Measurements from ENCODE around the gene CLEC16A.
"Not testable (repeated sequence)": the region's sequence is repeated elsewhere in the genome, so short reads cannot be mapped to it uniquely, and the experiment has no call there.

CLEC16A gene

GRCh38 chr16:10941935-10942351 is 2.4 kb upstream of the CLEC16A start:
- H3K27me3 ChIP-seq (ENCODE audit: low read depth, low read length); H3K27ac ChIP-seq (ENCODE audit: low read length); H3K9me3 ChIP-seq (ENCODE audit: control insufficient read depth in 1 of 2, low read length in 2 of 2); H3K36me3 ChIP-seq (ENCODE audit: control insufficient read depth in 1 of 2, insufficient read depth in 2 of 2, low read length in 2 of 2): not testable (repeated sequence)
- peaks cover 44 to 72% of the 10 kb centered on the region in 2 donors for H3K4me1 ChIP-seq (ENCODE audit: control insufficient read depth in 1 of 2, insufficient read depth in 2 of 2, low read length in 2 of 2)
- peak overlapping the region in 1 of 2 donors; percentile 67 for H3K4me3 ChIP-seq (ENCODE audit: low read depth in 1 of 2, low read length in 2 of 2)

- H3K4me3 ChIP-seq (ENCODE audit: low read depth in 1 of 2, low read length in 2 of 2), result peak within 1 kb of the TSS; percentile 67 to 90
- H3K27me3 ChIP-seq (ENCODE audit: low read depth, low read length), result no peaks in the 10 kb centered on the region
- no peaks in the 10 kb centered on the region for H3K36me3 ChIP-seq (ENCODE audit: control insufficient read depth in 1 of 2, insufficient read depth in 2 of 2, low read length in 2 of 2)
- no peaks in the 10 kb centered on the region for H3K9me3 ChIP-seq (ENCODE audit: control insufficient read depth in 1 of 2, low read length in 2 of 2)
- peak within 1 kb of the TSS; percentile 70 for H3K27ac ChIP-seq (ENCODE audit: low read length)
- peaks cover 38 to 67% of the 10 kb centered on the region in 2 donors for H3K4me1 ChIP-seq (ENCODE audit: control insufficient read depth in 1 of 2, insufficient read depth in 2 of 2, low read length in 2 of 2)
Measured at GRCh38 chr16:10942352-10943063, 1.9 kb upstream of the CLEC16A start, which contains the start of gene DEXI. DEXI (minus strand) TSS chr16:10942468; CDS start chr16:10942005, 463 bp downstream.

DNA sequence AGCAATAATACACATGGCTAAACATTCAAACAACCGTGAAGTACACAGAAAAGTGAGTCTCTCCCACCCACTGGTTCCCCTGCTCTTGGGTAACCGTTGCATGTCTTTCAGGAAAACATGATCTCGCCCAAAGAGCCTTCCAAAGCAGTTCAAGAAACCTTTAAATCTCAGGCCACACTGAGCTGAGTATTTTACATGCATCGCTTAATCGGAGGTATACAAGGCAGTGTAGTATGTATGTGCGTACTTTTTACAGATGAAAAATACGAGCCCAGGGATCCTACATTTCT is 1.4 kb upstream of the CLEC16A start:
- peak overlapping the region; percentile 70 for H3K27ac ChIP-seq (ENCODE audit: low read length)
- peaks cover 33 to 62% of the 10 kb centered on the region in 2 donors for H3K4me1 ChIP-seq (ENCODE audit: control insufficient read depth in 1 of 2, insufficient read depth in 2 of 2, low read length in 2 of 2)
- no peaks in the 10 kb centered on the region for H3K9me3 ChIP-seq (ENCODE audit: control insufficient read depth in 1 of 2, low read length in 2 of 2)
- no peaks in the 10 kb centered on the region for H3K27me3 ChIP-seq (ENCODE audit: low read depth, low read length)
- peak overlapping the region; percentile 67 for H3K4me3 ChIP-seq (ENCODE audit: low read depth in 1 of 2, low read length in 2 of 2)
- H3K36me3 ChIP-seq (ENCODE audit: control insufficient read depth in 1 of 2, insufficient read depth in 2 of 2, low read length in 2 of 2), result no peaks in the 10 kb centered on the region

DNA sequence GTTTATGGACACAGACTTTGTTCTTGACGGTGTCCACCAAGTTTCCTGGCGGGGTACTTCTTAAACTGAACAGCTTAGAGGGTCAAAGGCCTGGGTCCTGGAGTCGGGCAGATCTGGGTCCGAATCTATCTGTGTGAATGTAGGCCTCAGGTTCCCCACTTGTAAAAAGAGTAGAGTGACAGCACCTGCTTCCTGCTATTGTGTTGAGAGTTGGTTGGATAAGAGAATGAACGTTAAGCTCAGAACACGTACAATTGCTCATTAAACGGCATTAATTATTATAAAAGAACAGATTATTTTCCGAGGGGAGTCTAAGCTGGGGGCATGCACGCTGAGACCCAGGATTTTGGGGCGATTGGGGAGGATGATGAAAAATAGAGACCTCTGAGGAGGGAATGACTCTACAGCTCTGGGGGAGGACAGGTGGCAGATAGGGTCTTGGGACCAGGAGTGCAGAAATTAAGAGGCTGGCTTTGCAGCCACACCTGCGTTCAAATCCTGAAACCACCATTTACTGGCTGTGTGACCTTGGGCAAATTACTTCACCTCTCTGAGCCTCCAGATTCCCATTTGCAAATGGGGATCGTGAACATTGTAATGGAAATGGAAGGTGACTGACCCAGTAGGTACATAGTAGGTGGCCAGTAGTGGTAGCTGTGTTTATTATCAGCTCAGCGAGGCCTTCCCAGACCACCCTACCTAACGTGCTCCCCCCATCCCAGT is 862 bp downstream of the CLEC16A start:
- peak overlapping the region; percentile 81 to 90 for H3K4me3 ChIP-seq (ENCODE audit: low read depth in 1 of 2, low read length in 2 of 2)
- no peak overlapping the region for H3K27ac ChIP-seq (ENCODE audit: low read length)
- no peaks in the 10 kb centered on the region for H3K36me3 ChIP-seq (ENCODE audit: control insufficient read depth in 1 of 2, insufficient read depth in 2 of 2, low read length in 2 of 2)
- H3K9me3 ChIP-seq (ENCODE audit: control insufficient read depth in 1 of 2, low read length in 2 of 2), result no peaks in the 10 kb centered on the region
- H3K27me3 ChIP-seq (ENCODE audit: low read depth, low read length), result no peaks in the 10 kb centered on the region
- H3K4me1 ChIP-seq (ENCODE audit: control insufficient read depth in 1 of 2, insufficient read depth in 2 of 2, low read length in 2 of 2), result peaks cover 11 to 41% of the 10 kb centered on the region in 2 donors

DNA sequence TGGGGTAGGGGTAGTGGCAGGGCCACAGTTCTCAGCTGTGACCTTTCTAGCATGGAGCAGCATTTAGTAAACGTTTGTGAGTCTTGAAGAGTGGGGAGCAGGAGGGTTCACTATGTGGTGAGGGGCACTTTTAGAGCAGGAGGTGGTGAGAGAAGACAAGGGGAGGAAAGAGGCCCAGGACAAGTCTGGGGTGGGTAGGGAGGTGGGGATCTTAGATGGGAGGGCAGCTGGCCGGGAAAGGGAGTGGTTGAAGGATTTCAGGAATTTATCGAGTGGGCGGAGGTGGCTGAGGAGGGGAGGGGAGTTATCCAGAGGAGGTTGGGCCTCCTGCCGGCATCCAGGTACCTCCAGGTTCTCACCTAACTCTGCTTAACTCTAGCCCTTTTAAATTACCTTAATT is 1.9 kb downstream of the CLEC16A start:
- Histone ChIP-seq H3K27me3 (ENCODE audit: low read depth, low read length) (no peaks in the 10 kb centered on the region), H3K4me1 (ENCODE audit: control insufficient read depth in 1 of 2, insufficient read depth in 2 of 2, low read length in 2 of 2) (peaks cover 6 to 31% of the 10 kb centered on the region in 2 donors), H3K9me3 (ENCODE audit: control insufficient read depth in 1 of 2, low read length in 2 of 2) (no peaks in the 10 kb centered on the region), H3K27ac (ENCODE audit: low read length) (no peak overlapping the region), H3K36me3 (ENCODE audit: control insufficient read depth in 1 of 2, insufficient read depth in 2 of 2, low read length in 2 of 2) (no peaks in the 10 kb centered on the region), H3K4me3 (ENCODE audit: low read depth in 1 of 2, low read length in 2 of 2) (no peak overlapping the region)

DNA sequence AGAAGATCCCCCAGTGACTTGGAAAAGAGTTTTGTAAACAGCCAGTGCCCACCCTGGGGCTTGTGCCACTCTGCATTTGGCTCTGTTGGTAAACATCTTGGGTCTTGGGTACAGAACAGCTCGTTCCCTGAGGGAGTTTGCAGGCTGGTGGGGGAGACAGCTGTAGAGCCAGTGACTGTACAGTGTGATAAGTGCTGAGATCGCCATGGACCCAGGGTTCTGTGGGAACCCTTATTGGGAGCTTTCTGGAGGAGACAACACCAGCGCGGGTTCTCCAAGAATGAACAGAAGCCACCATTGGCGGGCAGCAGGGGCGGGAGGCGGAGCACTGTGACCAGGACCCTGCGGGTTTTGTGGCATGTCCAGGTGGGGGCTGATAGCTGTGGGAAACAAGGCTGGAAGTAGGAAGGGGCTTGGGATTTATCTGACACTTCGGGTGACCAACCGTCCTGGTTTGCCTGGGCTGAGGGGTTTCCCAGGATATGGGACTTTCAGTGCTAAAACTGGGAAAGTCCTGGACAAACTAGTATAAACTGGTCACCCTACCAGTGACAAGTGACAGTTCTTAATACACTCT is 2.9 kb downstream of the CLEC16A start:
- Histone ChIP-seq H3K27me3 (ENCODE audit: low read depth, low read length) (no peaks in the 10 kb centered on the region), H3K36me3 (ENCODE audit: control insufficient read depth in 1 of 2, insufficient read depth in 2 of 2, low read length in 2 of 2) (no peaks in the 10 kb centered on the region), H3K4me3 (ENCODE audit: low read depth in 1 of 2, low read length in 2 of 2) (no peak overlapping the region), H3K27ac (ENCODE audit: low read length) (no peak overlapping the region), H3K4me1 (ENCODE audit: control insufficient read depth in 1 of 2, insufficient read depth in 2 of 2, low read length in 2 of 2) (peaks cover 6 to 33% of the 10 kb centered on the region in 2 donors), H3K9me3 (ENCODE audit: control insufficient read depth in 1 of 2, low read length in 2 of 2) (no peaks in the 10 kb centered on the region)

DNA sequence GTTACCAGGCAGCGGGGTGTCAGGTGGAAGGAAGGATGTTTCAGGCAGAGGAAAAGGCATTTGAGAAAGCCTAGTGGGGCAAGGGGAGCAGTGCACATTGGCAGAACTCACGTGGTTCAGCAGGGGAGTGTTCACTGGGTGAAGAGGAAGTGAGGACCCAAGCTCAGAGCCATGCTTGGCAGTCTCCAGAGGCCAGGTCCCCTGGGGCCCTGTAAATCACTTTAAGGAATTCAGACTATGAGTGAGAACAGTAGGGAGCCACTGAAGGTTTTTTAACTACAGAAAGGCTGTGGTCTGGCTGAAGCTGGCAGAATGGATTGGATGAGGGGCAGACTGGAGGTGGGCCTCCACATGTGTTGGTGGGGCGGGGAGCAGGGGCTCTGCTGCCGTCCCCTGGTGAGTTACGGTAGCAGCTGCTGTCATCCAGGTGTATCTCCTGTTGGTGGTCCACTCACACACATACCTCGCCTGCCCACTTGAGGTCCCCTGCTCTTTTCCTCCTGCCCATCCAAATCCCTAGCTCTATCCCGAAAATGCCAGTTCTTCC is 5.1 kb downstream of the CLEC16A start:
- Histone ChIP-seq H3K4me3 (ENCODE audit: low read depth in 1 of 2, low read length in 2 of 2) (no peak overlapping the region), H3K36me3 (ENCODE audit: control insufficient read depth in 1 of 2, insufficient read depth in 2 of 2, low read length in 2 of 2) (no peaks in the 10 kb centered on the region), H3K27ac (ENCODE audit: low read length) (no peak overlapping the region), H3K9me3 (ENCODE audit: control insufficient read depth in 1 of 2, low read length in 2 of 2) (no peaks in the 10 kb centered on the region), H3K4me1 (ENCODE audit: control insufficient read depth in 1 of 2, insufficient read depth in 2 of 2, low read length in 2 of 2) (peaks cover 4 to 22% of the 10 kb centered on the region in 2 donors), H3K27me3 (ENCODE audit: low read depth, low read length) (no peaks in the 10 kb centered on the region)

- H3K27me3 ChIP-seq (ENCODE audit: low read depth, low read length), result no peaks in the 10 kb centered on the region
- H3K36me3 ChIP-seq (ENCODE audit: control insufficient read depth in 1 of 2, insufficient read depth in 2 of 2, low read length in 2 of 2), result no peaks in the 10 kb centered on the region
- no peaks in the 10 kb centered on the region for H3K9me3 ChIP-seq (ENCODE audit: control insufficient read depth in 1 of 2, low read length in 2 of 2)
- no peak overlapping the region for H3K27ac ChIP-seq (ENCODE audit: low read length)
- no peak overlapping the region for H3K4me3 ChIP-seq (ENCODE audit: low read depth in 1 of 2, low read length in 2 of 2)
- H3K4me1 ChIP-seq (ENCODE audit: control insufficient read depth in 1 of 2, insufficient read depth in 2 of 2, low read length in 2 of 2), result peaks cover 4 to 16% of the 10 kb centered on the region in 2 donors
Measured at GRCh38 chr16:10950393-10950792, 6.0 kb downstream of the CLEC16A start.

- no peaks in the 10 kb centered on the region for H3K36me3 ChIP-seq (ENCODE audit: control insufficient read depth in 1 of 2, insufficient read depth in 2 of 2, low read length in 2 of 2)
- no peak overlapping the region for H3K27ac ChIP-seq (ENCODE audit: low read length)
- H3K9me3 ChIP-seq (ENCODE audit: control insufficient read depth in 1 of 2, low read length in 2 of 2), result no peaks in the 10 kb centered on the region
- peaks cover 4 to 10% of the 10 kb centered on the region in 2 donors for H3K4me1 ChIP-seq (ENCODE audit: control insufficient read depth in 1 of 2, insufficient read depth in 2 of 2, low read length in 2 of 2)
- no peak overlapping the region for H3K4me3 ChIP-seq (ENCODE audit: low read depth in 1 of 2, low read length in 2 of 2)
- H3K27me3 ChIP-seq (ENCODE audit: low read depth, low read length), result no peaks in the 10 kb centered on the region
Measured at GRCh38 chr16:10951026-10951425, 6.7 kb downstream of the CLEC16A start.

- Histone ChIP-seq H3K27ac (ENCODE audit: low read length) (no peak overlapping the region), H3K4me1 (ENCODE audit: control insufficient read depth in 1 of 2, insufficient read depth in 2 of 2, low read length in 2 of 2) (peaks cover 3 to 4% of the 10 kb centered on the region in 2 donors), H3K4me3 (ENCODE audit: low read depth in 1 of 2, low read length in 2 of 2) (no peak overlapping the region), H3K36me3 (ENCODE audit: control insufficient read depth in 1 of 2, insufficient read depth in 2 of 2, low read length in 2 of 2) (peaks cover 0 to 12% of the 10 kb centered on the region in 2 donors), H3K27me3 (ENCODE audit: low read depth, low read length) (no peaks in the 10 kb centered on the region), H3K9me3 (ENCODE audit: control insufficient read depth in 1 of 2, low read length in 2 of 2) (no peaks in the 10 kb centered on the region)
Measured at GRCh38 chr16:10954903-10955302, 10.5 kb downstream of the CLEC16A start.

DNA sequence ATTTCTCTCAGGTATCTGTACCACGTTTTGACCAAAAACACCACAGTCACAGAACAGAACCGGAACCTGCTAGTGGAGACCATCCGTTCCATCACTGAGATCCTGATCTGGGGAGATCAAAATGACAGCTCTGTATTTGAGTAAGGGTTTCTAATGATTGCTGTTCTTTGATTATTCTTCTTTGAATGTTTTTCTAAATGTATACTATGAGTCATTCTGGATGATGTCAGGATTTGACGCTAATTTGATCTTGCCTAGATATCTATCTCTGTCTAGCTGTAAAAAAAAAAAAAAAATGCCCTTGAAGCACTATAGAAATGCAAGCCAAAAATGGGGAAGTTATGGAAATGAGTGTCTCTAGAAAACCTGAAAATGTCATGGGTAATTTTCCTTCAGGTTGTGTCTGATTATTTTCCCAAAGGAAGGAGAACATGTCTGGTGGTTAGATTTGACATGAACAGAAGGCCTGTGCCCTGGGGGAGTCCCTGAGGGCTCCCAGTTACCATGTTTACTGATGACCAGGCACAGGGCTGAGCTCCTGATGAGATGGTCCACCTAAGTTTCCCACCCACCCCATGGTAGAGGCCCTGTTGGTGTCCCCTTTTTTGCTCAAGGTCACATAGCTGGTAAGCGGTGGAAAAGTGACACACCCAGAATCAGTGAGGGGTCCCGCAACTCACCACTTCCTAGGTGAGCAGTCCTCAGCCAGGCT is 13.6 kb downstream of the CLEC16A start:
- H3K27me3 ChIP-seq (ENCODE audit: low read depth, low read length), result no peaks in the 10 kb centered on the region
- H3K27ac ChIP-seq (ENCODE audit: low read length), result no peak overlapping the region
- peaks cover 0 to 21% of the 10 kb centered on the region in 2 donors for H3K36me3 ChIP-seq (ENCODE audit: control insufficient read depth in 1 of 2, insufficient read depth in 2 of 2, low read length in 2 of 2)
- H3K4me3 ChIP-seq (ENCODE audit: low read depth in 1 of 2, low read length in 2 of 2), result no peak overlapping the region
- no peaks in the 10 kb centered on the region for H3K9me3 ChIP-seq (ENCODE audit: control insufficient read depth in 1 of 2, low read length in 2 of 2)
- peaks cover 0 to 9% of the 10 kb centered on the region in 2 donors for H3K4me1 ChIP-seq (ENCODE audit: control insufficient read depth in 1 of 2, insufficient read depth in 2 of 2, low read length in 2 of 2)
